Activated CD8-positive, alpha-beta memory T cell treated with anti-CD3 and anti-CD28 coated beads, Interleukin-2, amount 50 U/mL, for 1 hour (primary cell): ENCODE data around the gene MRPL1.

Experiments
- DNase-seq: peaks from one replicate; pipeline ENCODE4 v3.0.0-alpha.2; 2020; ENCODE audit errors: extremely low read depth

Gene MRPL1

GRCh38 chr4:77862478-77863216, at the start of gene MRPL1:
MRPL1 (plus strand) TSS chr4:77862830; CDS start chr4:77862849, 19 bp downstream.
- peak; percentile 89 for DNase-seq

- DNase-seq = no peak
Observed at GRCh38 chr4:77815636-77816035, 47.0 kb upstream of the MRPL1 start.

- DNase-seq = no peak
Observed at GRCh38 chr4:77816546-77816945, 46.1 kb upstream of the MRPL1 start.

GRCh38 chr4:77817304-77818072, 45.1 kb upstream of the MRPL1 start:
- no peak for DNase-seq

- DNase-seq = no peak
Observed at GRCh38 chr4:77818073-77818601, 44.5 kb upstream of the MRPL1 start.

GRCh38 chr4:77818602-77819403, 43.8 kb upstream of the MRPL1 start, which contains the start of gene CNOT6L:
CNOT6L (minus strand) TSS chr4:77819368; CDS start chr4:77819308, 60 bp downstream.
- no peak for DNase-seq

- no peak for DNase-seq
Observed at GRCh38 chr4:77819404-77819842, 43.2 kb upstream of the MRPL1 start.

- DNase-seq = peak; percentile 88
Observed at GRCh38 chr4:77819843-77820648, 42.6 kb upstream of the MRPL1 start.

- no peak for DNase-seq
Observed at GRCh38 chr4:77820649-77821561, 41.7 kb upstream of the MRPL1 start.

- no peak for DNase-seq
Observed at GRCh38 chr4:77821775-77822174, 40.9 kb upstream of the MRPL1 start.

GRCh38 chr4:77826275-77826674, 36.4 kb upstream of the MRPL1 start:
- DNase-seq = no peak

GRCh38 chr4:77827343-77827742, 35.3 kb upstream of the MRPL1 start:
- no peak for DNase-seq

- DNase-seq = no peak
Observed at GRCh38 chr4:77833126-77833724, 29.4 kb upstream of the MRPL1 start.

GRCh38 chr4:77834403-77834802, 28.2 kb upstream of the MRPL1 start:
- no peak for DNase-seq

GRCh38 chr4:77843628-77844027, 19.0 kb upstream of the MRPL1 start:
- no peak for DNase-seq

GRCh38 chr4:77844363-77844762, 18.3 kb upstream of the MRPL1 start:
- no peak for DNase-seq

GRCh38 chr4:77845400-77845799, 17.2 kb upstream of the MRPL1 start:
- DNase-seq = no peak

- DNase-seq = no peak
Observed at GRCh38 chr4:77845929-77846328, 16.7 kb upstream of the MRPL1 start.

- DNase-seq = no peak
Observed at GRCh38 chr4:77848508-77848907, 14.1 kb upstream of the MRPL1 start.
